Measurements from ENCODE around the gene UBR4. TPM values are rescaled to one million over a fixed set of nuclear protein-coding genes. Genes with fewer than 3 reads are reported as not detected.

The UBR4 gene
- total RNA-seq, 1 donor from 2014 or later, result 73.6 TPM

GRCh38 chr1:19065526-19066247, 144.4 kb downstream of the UBR4 start:
- no peaks in the 10 kb centered on the region for H3K9me3 ChIP-seq (ENCODE audit: control insufficient read depth in 3 of 3, low read length in 3 of 3)
- peaks cover 0 to 11% (median 5%) of the 10 kb centered on the region in 3 donors for H3K4me1 ChIP-seq (ENCODE audit: control insufficient read depth in 3 of 3, insufficient read depth in 3 of 3, low read length in 3 of 3)
- no peak overlapping the region for H3K9ac ChIP-seq (ENCODE audit: low read depth in 1 of 3, low read length in 3 of 3)
- H3K27ac ChIP-seq (ENCODE audit: low read depth, low read length), result no peak overlapping the region
- no peak overlapping the region for H3K4me3 ChIP-seq (ENCODE audit: low read length in 3 of 3)
- peaks cover 0 to 16% (median 4%) of the 10 kb centered on the region in 3 donors for H3K27me3 ChIP-seq (ENCODE audit: control insufficient read depth in 3 of 3, insufficient read depth in 3 of 3, low read length in 3 of 3)
- H3K36me3 ChIP-seq (ENCODE audit: control insufficient read depth in 3 of 3, insufficient read depth in 3 of 3, low read length in 3 of 3), result no peaks in the 10 kb centered on the region

GRCh38 chr1:19064906-19065450, 145.1 kb downstream of the UBR4 start:
- no peak overlapping the region for H3K9ac ChIP-seq (ENCODE audit: low read depth in 1 of 3, low read length in 3 of 3)
- H3K4me1 ChIP-seq (ENCODE audit: control insufficient read depth in 3 of 3, insufficient read depth in 3 of 3, low read length in 3 of 3), result peaks cover 0 to 11% (median 5%) of the 10 kb centered on the region in 3 donors
- H3K27me3 ChIP-seq (ENCODE audit: control insufficient read depth in 3 of 3, insufficient read depth in 3 of 3, low read length in 3 of 3), result peaks cover 0 to 14% (median 4%) of the 10 kb centered on the region in 3 donors
- H3K9me3 ChIP-seq (ENCODE audit: control insufficient read depth in 3 of 3, low read length in 3 of 3), result no peaks in the 10 kb centered on the region
- no peak overlapping the region for H3K4me3 ChIP-seq (ENCODE audit: low read length in 3 of 3)
- no peak overlapping the region for H3K27ac ChIP-seq (ENCODE audit: low read depth, low read length)
- no peaks in the 10 kb centered on the region for H3K36me3 ChIP-seq (ENCODE audit: control insufficient read depth in 3 of 3, insufficient read depth in 3 of 3, low read length in 3 of 3)

- Histone ChIP-seq H3K4me1 (ENCODE audit: control insufficient read depth in 3 of 3, insufficient read depth in 3 of 3, low read length in 3 of 3) (peaks cover 0 to 11% (median 5%) of the 10 kb centered on the region in 3 donors), H3K9me3 (ENCODE audit: control insufficient read depth in 3 of 3, low read length in 3 of 3) (no peaks in the 10 kb centered on the region), H3K9ac (ENCODE audit: low read depth in 1 of 3, low read length in 3 of 3) (no peak overlapping the region), H3K27ac (ENCODE audit: low read depth, low read length) (no peak overlapping the region), H3K27me3 (ENCODE audit: control insufficient read depth in 3 of 3, insufficient read depth in 3 of 3, low read length in 3 of 3) (peaks cover 13 to 29% (median 13%) of the 10 kb centered on the region in 3 donors), H3K36me3 (ENCODE audit: control insufficient read depth in 3 of 3, insufficient read depth in 3 of 3, low read length in 3 of 3) (no peaks in the 10 kb centered on the region), H3K4me3 (ENCODE audit: low read length in 3 of 3) (no peak overlapping the region)
Observed at GRCh38 chr1:19063122-19063521, 146.9 kb downstream of the UBR4 start.

- Histone ChIP-seq H3K4me3 (ENCODE audit: low read length in 3 of 3) (no peak overlapping the region), H3K9me3 (ENCODE audit: control insufficient read depth in 3 of 3, low read length in 3 of 3) (no peaks in the 10 kb centered on the region), H3K9ac (ENCODE audit: low read depth in 1 of 3, low read length in 3 of 3) (no peak overlapping the region), H3K27me3 (ENCODE audit: control insufficient read depth in 3 of 3, insufficient read depth in 3 of 3, low read length in 3 of 3) (peaks cover 14 to 32% (median 18%) of the 10 kb centered on the region in 3 donors), H3K36me3 (ENCODE audit: control insufficient read depth in 3 of 3, insufficient read depth in 3 of 3, low read length in 3 of 3) (no peaks in the 10 kb centered on the region), H3K27ac (ENCODE audit: low read depth, low read length) (no peak overlapping the region), H3K4me1 (ENCODE audit: control insufficient read depth in 3 of 3, insufficient read depth in 3 of 3, low read length in 3 of 3) (peaks cover 0 to 6% (median 4%) of the 10 kb centered on the region in 3 donors)
Observed at GRCh38 chr1:19062258-19063029, 147.6 kb downstream of the UBR4 start.

GRCh38 chr1:19061798-19062197, 148.3 kb downstream of the UBR4 start:
- Histone ChIP-seq H3K9me3 (ENCODE audit: control insufficient read depth in 3 of 3, low read length in 3 of 3) (no peaks in the 10 kb centered on the region), H3K36me3 (ENCODE audit: control insufficient read depth in 3 of 3, insufficient read depth in 3 of 3, low read length in 3 of 3) (no peaks in the 10 kb centered on the region), H3K4me1 (ENCODE audit: control insufficient read depth in 3 of 3, insufficient read depth in 3 of 3, low read length in 3 of 3) (peaks cover 0 to under 1% (median under 1%) of the 10 kb centered on the region in 3 donors), H3K27ac (ENCODE audit: low read depth, low read length) (no peak overlapping the region), H3K4me3 (ENCODE audit: low read length in 3 of 3) (no peak overlapping the region), H3K27me3 (ENCODE audit: control insufficient read depth in 3 of 3, insufficient read depth in 3 of 3, low read length in 3 of 3) (peaks cover 17 to 28% (median 22%) of the 10 kb centered on the region in 3 donors), H3K9ac (ENCODE audit: low read depth in 1 of 3, low read length in 3 of 3) (no peak overlapping the region)

GRCh38 chr1:19061343-19061742, 148.7 kb downstream of the UBR4 start:
- H3K9ac ChIP-seq (ENCODE audit: low read depth in 1 of 3, low read length in 3 of 3), result no peak overlapping the region
- peaks cover 17 to 24% (median 22%) of the 10 kb centered on the region in 3 donors for H3K27me3 ChIP-seq (ENCODE audit: control insufficient read depth in 3 of 3, insufficient read depth in 3 of 3, low read length in 3 of 3)
- H3K27ac ChIP-seq (ENCODE audit: low read depth, low read length), result no peak overlapping the region
- no peaks in the 10 kb centered on the region for H3K9me3 ChIP-seq (ENCODE audit: control insufficient read depth in 3 of 3, low read length in 3 of 3)
- no peaks in the 10 kb centered on the region for H3K36me3 ChIP-seq (ENCODE audit: control insufficient read depth in 3 of 3, insufficient read depth in 3 of 3, low read length in 3 of 3)
- no peaks in the 10 kb centered on the region for H3K4me1 ChIP-seq (ENCODE audit: control insufficient read depth in 3 of 3, insufficient read depth in 3 of 3, low read length in 3 of 3)
- no peak overlapping the region for H3K4me3 ChIP-seq (ENCODE audit: low read length in 3 of 3)

- Histone ChIP-seq H3K9ac (ENCODE audit: low read depth in 1 of 3, low read length in 3 of 3) (no peak overlapping the region), H3K27ac (ENCODE audit: low read depth, low read length) (no peak overlapping the region), H3K27me3 (ENCODE audit: control insufficient read depth in 3 of 3, insufficient read depth in 3 of 3, low read length in 3 of 3) (peaks cover 31 to 34% (median 32%) of the 10 kb centered on the region in 3 donors), H3K4me1 (ENCODE audit: control insufficient read depth in 3 of 3, insufficient read depth in 3 of 3, low read length in 3 of 3) (no peaks in the 10 kb centered on the region), H3K9me3 (ENCODE audit: control insufficient read depth in 3 of 3, low read length in 3 of 3) (no peaks in the 10 kb centered on the region), H3K4me3 (ENCODE audit: low read length in 3 of 3) (no peak overlapping the region), H3K36me3 (ENCODE audit: control insufficient read depth in 3 of 3, insufficient read depth in 3 of 3, low read length in 3 of 3) (no peaks in the 10 kb centered on the region)
Observed at GRCh38 chr1:19059773-19060172, 150.3 kb downstream of the UBR4 start.

GRCh38 chr1:19058476-19058797, 151.6 kb downstream of the UBR4 start:
- no peak overlapping the region for H3K4me3 ChIP-seq (ENCODE audit: low read length in 3 of 3)
- H3K9ac ChIP-seq (ENCODE audit: low read depth in 1 of 3, low read length in 3 of 3), result no peak overlapping the region
- H3K27me3 ChIP-seq (ENCODE audit: control insufficient read depth in 3 of 3, insufficient read depth in 3 of 3, low read length in 3 of 3), result peaks cover 44 to 47% (median 45%) of the 10 kb centered on the region in 3 donors
- H3K27ac ChIP-seq (ENCODE audit: low read depth, low read length), result no peak overlapping the region
- no peaks in the 10 kb centered on the region for H3K9me3 ChIP-seq (ENCODE audit: control insufficient read depth in 3 of 3, low read length in 3 of 3)
- H3K4me1 ChIP-seq (ENCODE audit: control insufficient read depth in 3 of 3, insufficient read depth in 3 of 3, low read length in 3 of 3), result no peaks in the 10 kb centered on the region
- H3K36me3 ChIP-seq (ENCODE audit: control insufficient read depth in 3 of 3, insufficient read depth in 3 of 3, low read length in 3 of 3), result no peaks in the 10 kb centered on the region

- Histone ChIP-seq H3K36me3 (ENCODE audit: control insufficient read depth in 3 of 3, insufficient read depth in 3 of 3, low read length in 3 of 3) (no peaks in the 10 kb centered on the region), H3K9ac (ENCODE audit: low read depth in 1 of 3, low read length in 3 of 3) (no peak overlapping the region), H3K27me3 (ENCODE audit: control insufficient read depth in 3 of 3, insufficient read depth in 3 of 3, low read length in 3 of 3) (peaks cover 48 to 51% (median 48%) of the 10 kb centered on the region in 3 donors), H3K27ac (ENCODE audit: low read depth, low read length) (no peak overlapping the region), H3K4me3 (ENCODE audit: low read length in 3 of 3) (no peak overlapping the region), H3K4me1 (ENCODE audit: control insufficient read depth in 3 of 3, insufficient read depth in 3 of 3, low read length in 3 of 3) (no peaks in the 10 kb centered on the region), H3K9me3 (ENCODE audit: control insufficient read depth in 3 of 3, low read length in 3 of 3) (no peaks in the 10 kb centered on the region)
Observed at GRCh38 chr1:19057784-19058475, 152.1 kb downstream of the UBR4 start.
